MM.1S (cell line): ENCODE data around the gene TET1.
A peak's percentile ranks its signal among the peaks of the same experiment; 100 is the strongest.

Experiments
- DNase-seq: peaks from one replicate; pipeline ENCODE4 v3.0.0-alpha.2; 2015
- H2AFZ ChIP-seq: fragments of 300-600 bp; sonication (generic); 2 replicates; pipeline ENCODE4 v1.6.0; 2016; ENCODE audit warnings: antibody characterized with exemption, low read length
- H3F3A ChIP-seq: fragments of 300-600 bp; sonication (generic); 2 replicates; pipeline ENCODE4 v1.6.1; 2016; ENCODE audit warnings: mild to moderate bottlenecking, antibody characterized with exemption, low read length, moderate library complexity, mixed read lengths; ENCODE audit not compliant: insufficient read depth
- H3K27ac ChIP-seq: fragments of 300-600 bp; sonication (generic); 2 replicates; pipeline ENCODE4 v1.5.1; 2016; ENCODE audit warnings: mild to moderate bottlenecking, low read length
- H3K27me3 ChIP-seq: fragments of 300-600 bp; sonication (generic); replicated peaks from 2 replicates; pipeline ENCODE4 v1.6.0; 2016; ENCODE audit warnings: low read length; ENCODE audit not compliant: insufficient read depth
- H3K36me3 ChIP-seq: fragments of 300-600 bp; sonication (generic); replicated peaks from 2 replicates; pipeline ENCODE4 v1.6.1; 2016; ENCODE audit warnings: mild to moderate bottlenecking, low read length, mixed read lengths; ENCODE audit not compliant: insufficient read depth
- H3K4me1 ChIP-seq: fragments of 300-600 bp; sonication (generic); 2 replicates; pipeline ENCODE4 v1.6.1; 2016; ENCODE audit warnings: low read length, mixed read lengths
- H3K4me2 ChIP-seq: fragments of 300-600 bp; sonication (generic); 2 replicates; pipeline ENCODE4 v1.6.0; 2016; ENCODE audit warnings: low read depth, low read length
- H3K4me3 ChIP-seq: fragments of 300-600 bp; sonication (generic); 2 replicates; pipeline ENCODE4 v1.5.1; 2016; ENCODE audit warnings: low read length, mixed read lengths
- H3K79me2 ChIP-seq: fragments of 300-600 bp; sonication (generic); 2 replicates; pipeline ENCODE4 v1.6.1; 2016; ENCODE audit warnings: mixed run types, low read length, mixed read lengths
- H3K9ac ChIP-seq: fragments of 300-600 bp; sonication (generic); 2 replicates; pipeline ENCODE4 v1.6.1; 2016; ENCODE audit warnings: low read length, mixed read lengths
- H3K9me2 ChIP-seq: fragments of 300-600 bp; sonication (generic); replicated peaks from 2 replicates; pipeline ENCODE4 v1.6.1; 2016; ENCODE audit warnings: mild to moderate bottlenecking, low read length, mixed read lengths; ENCODE audit not compliant: insufficient read depth
- H3K9me3 ChIP-seq: fragments of 300-600 bp; sonication (generic); replicated peaks from 2 replicates; pipeline ENCODE4 v1.6.1; 2016; ENCODE audit warnings: mild to moderate bottlenecking, low read length, mixed read lengths; ENCODE audit not compliant: insufficient read depth
- H4K20me1 ChIP-seq: fragments of 300-600 bp; sonication (generic); 2 replicates; pipeline ENCODE4 v1.6.1; 2016; ENCODE audit warnings: mild to moderate bottlenecking, low read length, moderate library complexity, mixed read lengths; ENCODE audit not compliant: insufficient read depth
- CTCF ChIP-seq: fragments of 300-600 bp; sonication (generic); IDR thresholded peaks from 2 replicates; pipeline ENCODE4 v1.5.1; 2016; ENCODE audit warnings: antibody characterized with exemption, low read length, mixed read lengths
- EZH2 ChIP-seq: fragments of 300-600 bp; sonication (generic); optimal IDR thresholded peaks from 2 replicates; pipeline ENCODE3; 2017; ENCODE audit warnings: low read depth, mild to moderate bottlenecking, antibody characterized with exemption, low read length, mixed read lengths
- EZH2phosphoT487 ChIP-seq: fragments of 300-600 bp; sonication (generic); IDR thresholded peaks from 2 replicates; pipeline ENCODE4 v1.6.1; 2018; ENCODE audit warnings: antibody characterized with exemption, low read length

Gene TET1

GRCh38 chr10:68564712-68565111 lies 4.6 kb downstream of the TET1 start:
- Histone ChIP-seq H3K4me1 (peaks cover 38% of the 10 kb centered on the region), H3K9me2 (no peaks in the 10 kb centered on the region), H4K20me1 (no peaks in the 10 kb centered on the region), H3K4me2 (no peak overlapping the region), H2AFZ (no peak overlapping the region), H3K4me3 (no peak overlapping the region), H3F3A (peaks cover 13% of the 10 kb centered on the region; the same call in 1 of the 2 replicates), H3K79me2 (peaks cover 86% of the 10 kb centered on the region), H3K36me3 (no peaks in the 10 kb centered on the region), H3K27ac (no peak overlapping the region), H3K9me3 (no peaks in the 10 kb centered on the region), H3K27me3 (no peaks in the 10 kb centered on the region), H3K9ac (no peak overlapping the region)
- TF ChIP-seq EZH2phosphoT487 = no peak
- TF ChIP-seq CTCF = no peak
- no peak for TF ChIP-seq EZH2
- DNase-seq = no peak

GRCh38 chr10:68565658-68566057 lies 5.5 kb downstream of the TET1 start:
- peaks cover 38% of the 10 kb centered on the region for H3K4me1 ChIP-seq
- no peak overlapping the region for H2AFZ ChIP-seq
- H3K36me3 ChIP-seq = no peaks in the 10 kb centered on the region
- H4K20me1 ChIP-seq = no peaks in the 10 kb centered on the region
- no peak overlapping the region for H3K9ac ChIP-seq
- TF ChIP-seq EZH2 = no peak
- TF ChIP-seq CTCF = no peak
- TF ChIP-seq EZH2phosphoT487 = no peak
- H3F3A ChIP-seq = peaks cover 13% of the 10 kb centered on the region; the same call in 1 of the 2 replicates
- no peak overlapping the region for H3K4me2 ChIP-seq
- no peaks in the 10 kb centered on the region for H3K27me3 ChIP-seq
- H3K27ac ChIP-seq = no peak overlapping the region
- no peak for DNase-seq
- H3K9me2 ChIP-seq = no peaks in the 10 kb centered on the region
- peaks cover 85% of the 10 kb centered on the region for H3K79me2 ChIP-seq
- H3K9me3 ChIP-seq = no peaks in the 10 kb centered on the region
- H3K4me3 ChIP-seq = no peak overlapping the region

GRCh38 chr10:68566351-68566750 lies 6.2 kb downstream of the TET1 start:
- Histone ChIP-seq H3K27me3 (no peaks in the 10 kb centered on the region), H3F3A (peaks cover 13% of the 10 kb centered on the region; the same call in 1 of the 2 replicates), H3K9ac (no peak overlapping the region), H3K27ac (no peak overlapping the region), H3K79me2 (peaks cover 78% of the 10 kb centered on the region), H4K20me1 (no peaks in the 10 kb centered on the region), H3K9me3 (no peaks in the 10 kb centered on the region), H2AFZ (no peak overlapping the region), H3K4me1 (peaks cover 38% of the 10 kb centered on the region), H3K36me3 (no peaks in the 10 kb centered on the region), H3K4me3 (no peak overlapping the region), H3K4me2 (peak overlapping the region; percentile 39; the same call in 1 of the 2 replicates), H3K9me2 (no peaks in the 10 kb centered on the region)
- TF ChIP-seq CTCF (no peak), EZH2 (no peak), EZH2phosphoT487 (no peak)
- no peak for DNase-seq
